Peyer's patch (tissue), 4 donors: Measurements from ENCODE around the gene HOXC4. TPM values are rescaled to one million over a fixed set of nuclear protein-coding genes. Genes with fewer than 3 reads are reported as not detected.

Experiments used
- DNase-seq, 3 donors: peaks; one replicate each; pipeline ENCODE4 v3.0.0-alpha.2; 2017 to 2019
- H3K27ac ChIP-seq, 4 donors: fragments of 200-600 bp; sonication (generic); one replicate each; pipeline ENCODE4 v1.5.1; 2016 to 2019
- H3K27me3 ChIP-seq, 2 donors: fragments of 200-600 bp; sonication (generic); one replicate each; pipeline ENCODE4 v1.5.1; 2019
- H3K36me3 ChIP-seq, 3 donors: fragments of 200-600 bp; sonication (generic); one replicate each; pipeline ENCODE4 v1.5.1; 2016 to 2019
- H3K4me1 ChIP-seq, 4 donors: fragments of 200-600 bp; sonication (generic); one replicate each; pipeline ENCODE4 v1.5.1; 2016 to 2019
- H3K4me3 ChIP-seq, 4 donors: fragments of 200-600 bp; sonication (generic); 1 replicate in 3 of 4; 2 replicates in 1 of 4; pipeline ENCODE4 v1.5.1; 2016 to 2019; ENCODE audit warnings: mild to moderate bottlenecking in 1 of 4
- H3K9me3 ChIP-seq, 4 donors: fragments of 200-600 bp; sonication (generic); one replicate each; pipeline ENCODE4 v1.5.1; 2016 to 2019; ENCODE audit warnings: mild to moderate bottlenecking in 1 of 4
- CTCF ChIP-seq, 6 experiments: fragments of 450-650 bp in 4 of 6; fragments of 200-600 bp in 2 of 6; sonication (generic) in 1 of 6; IDR thresholded peaks; one replicate each; pipeline ENCODE4 v1.5.1; 2017 to 2019; ENCODE audit warnings: antibody characterized with exemption in 6 of 6, mild to moderate bottlenecking in 3 of 6, moderate library complexity in 1 of 6
- POLR2A ChIP-seq, 2 donors: fragments of 450-650 bp; IDR thresholded peaks; one replicate each; pipeline ENCODE4 v1.5.1; 2017; ENCODE audit warnings: antibody characterized with exemption in 2 of 2, mild to moderate bottlenecking in 2 of 2, moderate library complexity in 2 of 2
- total RNA-seq, 4 donors: library from RNA; depleted of rRNA; stranded (reverse); fragments of >200 nt; gene quantifications; one replicate each; pipeline ENCODE4 v1.1.0, GENCODE V29; 2016

The HOXC4 gene
- total RNA-seq, 4 donors from 2014 or later, result 1.1 to 8.3 (median 1.8) TPM

GRCh38 chr12:54020591-54021405 is 32.8 kb upstream of the HOXC4 start:
- no peak for DNase-seq
- Histone ChIP-seq H3K4me1 (peaks cover 0 to 15% (median 3%) of the 10 kb centered on the region in 4 donors), H3K4me3 (peak overlapping the region in 3 of 4 donors; percentile 6 to 56 (median 36)), H3K36me3 (no peaks in the 10 kb centered on the region), H3K27me3 (peaks cover 0 to 3% of the 10 kb centered on the region in 2 donors), H3K9me3 (no peaks in the 10 kb centered on the region), H3K27ac (peak overlapping the region; percentile 23 to 94 (median 82))
- TF ChIP-seq POLR2A (IDR thresholded peaks at IDR 0.05) (no peak), CTCF (IDR thresholded peaks at IDR 0.05) (no peak)

- H3K4me3 ChIP-seq, result peak overlapping the region in 2 of 4 donors; percentile 36 to 56
Measured at GRCh38 chr12:54021432-54022013, 32.1 kb upstream of the HOXC4 start.

GRCh38 chr12:54022960-54023884 is 30.4 kb upstream of the HOXC4 start:
- peak overlapping the region in 3 of 4 donors; percentile 56 to 94 (median 63) for H3K27ac ChIP-seq
- DNase-seq, result no peak
- no peaks in the 10 kb centered on the region for H3K27me3 ChIP-seq
- no peak for TF ChIP-seq CTCF (IDR thresholded peaks at IDR 0.05)
- no peak for TF ChIP-seq POLR2A (IDR thresholded peaks at IDR 0.05)
- peaks cover 0 to 23% (median 0%) of the 10 kb centered on the region in 4 donors for H3K4me1 ChIP-seq
- H3K9me3 ChIP-seq, result no peaks in the 10 kb centered on the region
- no peaks in the 10 kb centered on the region for H3K36me3 ChIP-seq
- peak overlapping the region in 1 of 4 donors; percentile 14 for H3K4me3 ChIP-seq

More at GRCh38 chr12:54021432-54022013, 32.1 kb upstream of the HOXC4 start:
- no peaks in the 10 kb centered on the region for H3K36me3 ChIP-seq
- H3K4me1 ChIP-seq, result peaks cover 0 to 13% (median 3%) of the 10 kb centered on the region in 4 donors
- TF ChIP-seq CTCF (IDR thresholded peaks at IDR 0.05) (peak in 2 of 6 experiments; percentile 5), POLR2A (IDR thresholded peaks at IDR 0.05) (no peak)
- H3K27ac ChIP-seq, result peak overlapping the region in 3 of 4 donors; percentile 76 to 94 (median 89)
- H3K9me3 ChIP-seq, result no peaks in the 10 kb centered on the region
- no peak for DNase-seq
- peaks cover 0 to 3% of the 10 kb centered on the region in 2 donors for H3K27me3 ChIP-seq

GRCh38 chr12:54024127-54024526 is 29.5 kb upstream of the HOXC4 start:
- Histone ChIP-seq H3K27me3 (no peaks in the 10 kb centered on the region), H3K4me3 (peak overlapping the region in 1 of 4 donors; percentile 33), H3K9me3 (no peaks in the 10 kb centered on the region), H3K36me3 (no peaks in the 10 kb centered on the region), H3K4me1 (peaks cover 0 to 30% (median 0%) of the 10 kb centered on the region in 4 donors), H3K27ac (peak overlapping the region in 3 of 4 donors; percentile 63 to 94 (median 65))
- DNase-seq, result peak in 1 of 3 donors; percentile 43
- no peak for TF ChIP-seq CTCF (IDR thresholded peaks at IDR 0.05)
- no peak for TF ChIP-seq POLR2A (IDR thresholded peaks at IDR 0.05)
